GM21447 (cell line): ENCODE results near the gene MDFIC2.

Experiments
- ATAC-seq: cut with Tn5 transposase; IDR thresholded peaks from one replicate; pipeline ENCODE4 v1.9.1; 2021; ENCODE audit not compliant: unreplicated experiment

Gene MDFIC2

GRCh38 chr3:70183781-70184504, 128.5 kb downstream of the MDFIC2 start:
- no peak for ATAC-seq

DNA sequence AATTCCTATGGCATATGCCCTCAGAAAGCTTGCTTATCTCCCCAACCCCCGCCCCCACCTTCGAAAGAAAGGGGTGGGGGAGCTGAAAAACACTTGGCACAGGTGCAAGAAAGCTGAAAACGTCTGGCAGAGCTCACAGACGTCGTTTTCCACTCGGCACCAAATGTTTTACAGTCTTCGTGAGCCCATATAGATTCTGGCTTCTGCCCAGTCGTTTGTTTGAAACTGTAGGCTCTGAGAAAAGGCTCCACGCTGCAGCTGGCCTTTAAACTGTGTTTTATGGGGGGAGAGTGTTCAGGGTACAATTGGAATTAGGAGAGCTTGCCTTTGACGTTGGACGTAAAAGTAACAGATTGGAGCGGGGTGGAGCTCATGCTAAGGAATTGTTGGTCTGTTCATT, 130.3 kb downstream of the MDFIC2 start:
- ATAC-seq = no peak

DNA sequence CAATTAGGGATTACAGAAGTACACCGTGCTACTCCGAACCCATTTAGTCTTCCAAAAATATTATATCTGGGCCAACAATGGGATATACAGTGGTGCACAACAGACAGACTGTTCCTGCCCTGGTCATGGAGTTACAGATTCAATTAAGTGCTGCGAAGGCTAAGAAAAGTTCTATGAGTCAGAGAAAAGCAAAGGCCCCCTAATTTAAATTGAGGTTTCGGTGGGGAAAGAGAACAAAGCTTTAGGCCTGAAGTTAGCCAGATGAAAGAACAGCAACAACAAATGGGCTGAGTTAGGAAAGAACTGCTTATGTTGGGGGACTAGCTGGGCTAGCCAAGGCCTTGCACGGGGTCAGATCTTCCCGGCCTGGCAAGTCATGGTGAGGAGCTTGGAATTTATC, 131.8 kb downstream of the MDFIC2 start:
- ATAC-seq = no peak

DNA sequence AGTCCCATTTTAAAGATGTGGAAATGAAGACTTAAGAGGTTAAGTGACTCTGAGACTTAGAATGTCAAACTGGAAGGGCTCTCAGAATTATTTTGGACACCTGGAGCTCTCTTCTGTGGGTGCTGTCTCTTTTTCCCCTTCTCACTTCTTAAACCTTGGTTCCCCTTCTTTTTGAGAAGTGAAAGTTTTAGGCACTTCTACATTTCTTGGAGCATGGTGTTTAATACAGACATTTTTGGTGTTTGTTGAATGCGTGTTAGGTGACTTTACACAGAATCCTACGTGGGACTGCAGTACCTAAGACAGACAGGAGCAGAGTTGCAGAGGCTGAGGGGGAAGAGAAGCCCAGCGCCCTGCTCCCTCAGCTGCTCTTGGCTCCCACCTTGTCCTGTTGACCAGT, 133.3 kb downstream of the MDFIC2 start:
- no peak for ATAC-seq

DNA sequence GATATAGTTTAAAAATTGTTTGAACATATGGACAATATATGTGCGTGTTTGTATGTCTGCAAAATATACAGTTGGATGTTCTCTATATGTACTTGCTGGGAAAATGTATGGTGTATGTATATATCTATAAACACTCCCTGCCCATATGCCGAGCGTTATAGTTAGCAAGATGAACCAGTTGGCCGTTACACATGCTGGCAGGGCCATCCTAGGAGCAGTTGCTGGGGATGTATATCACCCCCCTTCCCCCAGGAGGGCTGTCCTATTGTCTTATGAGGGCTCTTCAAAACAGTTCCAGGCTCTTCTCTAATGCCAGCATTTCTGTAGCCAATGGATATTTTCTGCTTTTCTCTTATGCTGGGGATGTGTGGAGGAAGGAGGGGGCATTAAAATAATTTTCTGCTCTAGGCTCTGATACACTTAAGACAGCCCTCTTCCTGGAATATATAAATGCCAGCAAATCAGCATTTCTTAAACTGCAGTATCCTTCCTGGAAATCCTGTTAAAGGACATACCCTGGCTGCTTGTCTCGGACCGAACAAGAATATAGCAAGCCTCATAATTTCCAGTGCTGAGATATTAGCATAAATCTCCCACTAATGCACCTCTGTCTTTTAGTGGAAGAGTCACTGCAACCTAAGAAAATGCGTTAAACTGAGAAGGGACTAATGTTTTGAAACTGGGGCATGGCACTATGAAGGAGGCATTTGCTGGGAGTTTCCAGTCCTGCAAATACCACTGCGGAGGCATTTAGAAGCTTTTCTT, 134.4 kb downstream of the MDFIC2 start:
- no peak for ATAC-seq

GRCh38 chr3:70176224-70176623, 136.2 kb downstream of the MDFIC2 start:
- no peak for ATAC-seq

- no peak for ATAC-seq
These were observed 155.6 kb downstream of the MDFIC2 start for GRCh38 chr3:70156808-70157207.

GRCh38 chr3:70150599-70150998, 161.8 kb downstream of the MDFIC2 start:
- ATAC-seq = no peak

DNA sequence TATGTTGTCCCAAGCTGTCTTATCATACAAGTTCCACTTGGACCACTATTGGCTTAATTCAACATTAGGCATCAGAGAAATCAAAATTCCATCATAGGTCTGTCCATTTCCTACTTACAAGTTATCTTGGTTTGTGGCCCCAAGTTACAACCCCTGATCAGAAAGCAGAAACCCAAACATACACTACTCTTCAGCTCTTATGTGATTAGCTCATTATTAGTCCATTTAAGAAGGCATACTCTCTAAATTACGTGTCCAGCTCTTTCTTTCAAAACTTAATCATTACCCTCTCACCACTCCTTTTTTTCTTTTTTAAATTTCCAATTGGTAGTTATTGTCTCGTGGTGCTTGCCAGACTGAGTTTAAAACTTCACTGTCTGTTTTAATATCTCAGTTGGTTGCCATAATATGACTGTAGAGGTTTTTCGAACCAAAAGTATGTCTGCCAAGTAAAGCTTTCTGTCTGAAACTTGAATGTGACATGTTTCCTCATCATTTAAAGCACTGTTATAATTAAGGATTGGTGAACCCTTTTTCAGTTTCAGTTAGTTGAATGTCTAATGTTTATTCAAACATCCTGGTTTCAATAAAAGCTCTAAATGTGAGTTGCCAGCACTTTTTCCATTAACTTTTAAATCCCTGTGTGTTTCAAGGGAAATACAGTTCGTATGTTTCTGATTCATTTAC, 162.6 kb downstream of the MDFIC2 start:
- ATAC-seq = no peak
